NCI-H748 (cell line): Measurements from ENCODE around the gene SRC.

Source experiments
- DNase-seq: peaks from one replicate; lab custom pipeline; 2025; ENCODE audit not compliant: unreplicated experiment; lab: John Stamatoyannopoulos, UW

Gene SRC

GRCh38 chr20:37408302-37409193 lies 62.6 kb downstream of the SRC start:
- peak; percentile 59 for DNase-seq

GRCh38 chr20:37411408-37412219 lies 65.7 kb downstream of the SRC start:
- peak; percentile 55 for DNase-seq

- no peak for DNase-seq
Measured at GRCh38 chr20:37413023-37413334, 67.0 kb downstream of the SRC start.

- no peak for DNase-seq
Measured at GRCh38 chr20:37413379-37413778, 67.4 kb downstream of the SRC start.

- DNase-seq = no peak
Measured at GRCh38 chr20:37414224-37415035, 68.5 kb downstream of the SRC start.

GRCh38 chr20:37415118-37416085 lies 69.5 kb downstream of the SRC start:
- no peak for DNase-seq

- no peak for DNase-seq
Measured at GRCh38 chr20:37416100-37416847, 70.3 kb downstream of the SRC start.

- DNase-seq = no peak
Measured at GRCh38 chr20:37416848-37417616, 71.1 kb downstream of the SRC start.

- no peak for DNase-seq
Measured at GRCh38 chr20:37417617-37418467, 71.9 kb downstream of the SRC start.

GRCh38 chr20:37418591-37419109 lies 72.7 kb downstream of the SRC start:
- no peak for DNase-seq

- DNase-seq = no peak
Measured at GRCh38 chr20:37419307-37419706, 73.4 kb downstream of the SRC start.

GRCh38 chr20:37419774-37420542 lies 74.0 kb downstream of the SRC start:
- DNase-seq = no peak

- no peak for DNase-seq
Measured at GRCh38 chr20:37420610-37421009, 74.7 kb downstream of the SRC start.

- no peak for DNase-seq
Measured at GRCh38 chr20:37421060-37421905, 75.3 kb downstream of the SRC start.

- no peak for DNase-seq
Measured at GRCh38 chr20:37421988-37422387, 76.0 kb downstream of the SRC start.

- no peak for DNase-seq
Measured at GRCh38 chr20:37422791-37423286, 76.9 kb downstream of the SRC start.
